GM12875 (cell line): ENCODE data around the gene TNS1.

Experiments
- H3K4me3 ChIP-seq: one replicate; pipeline ENCODE4 v1.5.1; 2011; ENCODE audit warnings: low read depth, low read length, control low read depth
- TF ChIP-seq, protein P1 (sequence below): IDR thresholded peaks from 2 replicates; pipeline ENCODE4 v1.5.1; 2011; ENCODE audit warnings: low read depth, mild to moderate bottlenecking, control low read depth, inconsistent platforms, low read length, moderate library complexity, borderline replicate concordance; ENCODE audit not compliant: insufficient read depth

The TNS1 gene

DNA sequence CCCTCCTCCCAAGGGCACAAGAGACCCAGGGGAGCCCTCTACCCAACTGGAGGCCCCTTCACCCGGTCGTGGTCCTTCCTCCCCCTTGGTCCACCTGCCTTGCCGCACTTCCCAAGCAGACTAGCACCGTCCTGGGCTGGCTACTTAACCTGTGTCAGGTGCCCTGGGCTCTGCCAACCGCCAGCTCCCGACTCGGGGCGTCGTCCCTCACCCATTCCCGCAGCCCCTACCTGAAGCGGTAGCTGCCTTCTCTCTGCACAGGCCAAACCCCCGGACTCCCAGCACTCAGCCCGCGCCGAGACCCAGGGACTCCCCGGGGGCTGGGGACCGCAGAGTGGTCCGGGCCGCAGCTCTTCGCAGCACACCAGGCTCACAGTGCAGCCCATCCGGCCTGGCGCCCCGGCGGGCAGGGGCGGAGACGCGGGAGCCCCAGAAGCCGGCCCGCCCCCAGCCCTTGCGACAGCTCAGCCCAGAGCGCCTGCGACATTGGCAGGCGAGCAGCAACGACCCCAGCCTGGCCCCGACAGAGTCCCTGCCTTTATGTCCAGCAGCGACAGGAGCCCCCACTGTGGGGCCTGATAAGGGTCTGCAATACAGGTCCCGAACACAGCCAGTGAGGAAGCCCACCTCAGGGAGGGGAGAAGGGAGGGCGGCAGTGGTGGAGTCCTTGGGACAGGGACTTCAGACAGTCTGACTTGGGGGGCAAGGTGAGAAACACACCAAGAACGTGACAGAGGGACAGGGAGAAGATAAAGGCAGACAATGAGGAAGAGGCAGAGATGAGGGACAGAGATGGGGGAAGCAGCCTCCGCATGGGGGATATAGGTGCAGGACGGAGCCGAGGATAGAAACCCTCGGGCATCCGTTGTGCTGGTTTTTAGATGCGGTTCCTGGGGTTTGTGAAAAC is 31.0 kb upstream of the TNS1 start:
- no peak overlapping the region for H3K4me3 ChIP-seq
- TF ChIP-seq, protein P1, sequence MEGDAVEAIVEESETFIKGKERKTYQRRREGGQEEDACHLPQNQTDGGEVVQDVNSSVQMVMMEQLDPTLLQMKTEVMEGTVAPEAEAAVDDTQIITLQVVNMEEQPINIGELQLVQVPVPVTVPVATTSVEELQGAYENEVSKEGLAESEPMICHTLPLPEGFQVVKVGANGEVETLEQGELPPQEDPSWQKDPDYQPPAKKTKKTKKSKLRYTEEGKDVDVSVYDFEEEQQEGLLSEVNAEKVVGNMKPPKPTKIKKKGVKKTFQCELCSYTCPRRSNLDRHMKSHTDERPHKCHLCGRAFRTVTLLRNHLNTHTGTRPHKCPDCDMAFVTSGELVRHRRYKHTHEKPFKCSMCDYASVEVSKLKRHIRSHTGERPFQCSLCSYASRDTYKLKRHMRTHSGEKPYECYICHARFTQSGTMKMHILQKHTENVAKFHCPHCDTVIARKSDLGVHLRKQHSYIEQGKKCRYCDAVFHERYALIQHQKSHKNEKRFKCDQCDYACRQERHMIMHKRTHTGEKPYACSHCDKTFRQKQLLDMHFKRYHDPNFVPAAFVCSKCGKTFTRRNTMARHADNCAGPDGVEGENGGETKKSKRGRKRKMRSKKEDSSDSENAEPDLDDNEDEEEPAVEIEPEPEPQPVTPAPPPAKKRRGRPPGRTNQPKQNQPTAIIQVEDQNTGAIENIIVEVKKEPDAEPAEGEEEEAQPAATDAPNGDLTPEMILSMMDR = no peak

DNA sequence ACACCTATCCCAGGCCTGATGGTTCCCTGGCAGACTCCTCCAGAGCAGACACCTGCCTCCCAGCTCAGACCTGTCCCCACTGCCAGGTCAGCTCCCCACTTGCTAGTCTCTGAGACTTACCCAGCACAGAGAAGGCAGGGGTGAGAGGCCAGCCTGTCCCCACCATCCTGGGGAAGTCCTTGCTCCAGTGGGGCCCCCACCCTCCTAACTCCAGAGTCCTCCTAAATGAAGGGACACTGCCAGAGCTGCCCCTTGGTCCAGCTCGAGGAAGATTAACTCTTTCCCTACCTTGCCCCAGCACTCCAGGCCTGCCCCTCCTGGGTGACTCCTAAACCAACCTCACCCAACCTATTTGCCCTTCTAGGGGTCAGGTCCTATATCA is 30.4 kb upstream of the TNS1 start:
- TF ChIP-seq, protein P1 = no peak
- no peak overlapping the region for H3K4me3 ChIP-seq

DNA sequence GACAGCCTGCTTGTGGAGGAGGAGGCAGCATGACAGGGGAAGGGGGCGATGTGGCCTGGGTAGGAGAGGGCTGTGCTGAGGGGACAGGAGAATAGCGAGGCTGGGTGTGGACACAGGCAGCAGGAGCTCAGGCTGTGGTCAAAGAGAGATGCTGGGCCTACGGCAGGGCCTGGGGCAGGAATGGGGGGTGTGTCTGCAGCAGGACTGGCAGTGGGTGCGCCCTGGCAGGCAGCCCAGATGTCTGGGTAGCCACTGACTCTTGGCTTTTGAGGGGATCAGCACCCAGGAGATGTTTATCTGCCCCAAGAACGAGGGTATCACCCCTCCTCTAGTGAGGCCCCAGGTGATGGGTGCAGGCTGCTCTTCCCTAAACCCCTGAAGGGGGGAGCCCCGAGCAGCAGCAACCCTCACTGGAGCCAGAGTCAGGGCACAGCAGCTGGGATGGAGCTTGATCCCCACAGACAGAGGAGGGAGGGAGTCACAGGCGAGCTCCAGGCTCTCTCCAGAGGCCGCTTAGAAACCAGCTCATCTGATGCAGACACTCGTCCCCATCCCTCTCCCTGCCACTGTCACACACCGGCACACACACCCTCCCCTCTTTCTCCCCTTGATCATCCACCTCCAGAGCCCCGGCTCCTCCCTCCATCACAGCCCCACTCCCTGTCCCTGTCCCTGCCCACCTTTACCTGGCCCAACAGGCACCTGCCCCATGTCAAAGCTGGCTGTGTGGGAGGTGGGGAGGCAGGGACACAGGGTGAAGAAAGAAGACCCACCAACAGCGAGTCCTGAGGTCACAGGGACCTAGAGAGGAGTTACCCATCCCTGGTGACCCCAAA is 29.8 kb upstream of the TNS1 start:
- no peak overlapping the region for H3K4me3 ChIP-seq
- TF ChIP-seq, protein P1 = no peak

DNA sequence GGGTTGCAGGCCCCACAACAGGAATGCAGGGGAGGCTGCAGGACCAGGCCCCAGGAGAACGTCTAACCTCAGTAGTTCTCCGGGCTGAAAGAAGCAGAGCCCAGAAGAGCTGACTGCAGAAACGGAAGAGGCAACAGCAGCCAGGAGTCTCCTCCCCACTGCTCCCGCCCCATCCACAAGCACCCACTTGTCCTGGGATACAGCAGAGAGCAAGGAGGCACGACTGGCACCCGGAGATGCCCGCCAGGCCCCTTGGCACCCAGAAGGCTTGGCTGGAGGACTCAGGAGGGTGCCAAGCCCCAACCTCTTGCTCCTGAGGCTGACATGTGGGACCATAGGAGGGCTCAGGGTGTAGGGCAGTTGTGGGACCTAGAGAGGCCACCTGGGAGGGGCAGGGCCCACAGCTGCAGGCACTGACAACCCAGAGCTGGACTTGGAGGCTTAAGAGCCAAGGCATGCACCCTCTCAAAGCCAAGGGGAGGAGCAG is 29.0 kb upstream of the TNS1 start:
- no peak overlapping the region for H3K4me3 ChIP-seq
- TF ChIP-seq, protein P1 = no peak

DNA sequence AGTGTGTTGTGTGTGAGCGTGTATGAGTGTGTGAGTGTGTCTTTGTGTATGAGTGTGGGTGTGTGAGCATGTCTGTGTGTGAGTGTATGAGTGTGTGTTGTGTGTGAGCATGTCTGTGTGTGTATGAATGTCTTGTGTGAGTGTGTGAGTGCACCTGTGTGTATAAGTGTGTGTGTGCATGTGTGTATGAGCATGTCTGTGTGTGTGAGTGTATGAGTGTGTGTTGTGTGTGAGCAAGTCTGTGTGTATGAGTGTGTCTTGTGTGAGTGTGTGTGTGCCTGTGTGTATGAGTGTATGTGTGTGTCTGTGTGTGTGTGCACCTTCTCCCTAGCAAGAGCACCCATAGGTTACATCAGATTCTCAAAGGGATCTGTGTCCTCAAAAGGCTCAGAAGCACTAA is 28.5 kb upstream of the TNS1 start:
- no peak overlapping the region for H3K4me3 ChIP-seq
- TF ChIP-seq, protein P1 = no peak

DNA sequence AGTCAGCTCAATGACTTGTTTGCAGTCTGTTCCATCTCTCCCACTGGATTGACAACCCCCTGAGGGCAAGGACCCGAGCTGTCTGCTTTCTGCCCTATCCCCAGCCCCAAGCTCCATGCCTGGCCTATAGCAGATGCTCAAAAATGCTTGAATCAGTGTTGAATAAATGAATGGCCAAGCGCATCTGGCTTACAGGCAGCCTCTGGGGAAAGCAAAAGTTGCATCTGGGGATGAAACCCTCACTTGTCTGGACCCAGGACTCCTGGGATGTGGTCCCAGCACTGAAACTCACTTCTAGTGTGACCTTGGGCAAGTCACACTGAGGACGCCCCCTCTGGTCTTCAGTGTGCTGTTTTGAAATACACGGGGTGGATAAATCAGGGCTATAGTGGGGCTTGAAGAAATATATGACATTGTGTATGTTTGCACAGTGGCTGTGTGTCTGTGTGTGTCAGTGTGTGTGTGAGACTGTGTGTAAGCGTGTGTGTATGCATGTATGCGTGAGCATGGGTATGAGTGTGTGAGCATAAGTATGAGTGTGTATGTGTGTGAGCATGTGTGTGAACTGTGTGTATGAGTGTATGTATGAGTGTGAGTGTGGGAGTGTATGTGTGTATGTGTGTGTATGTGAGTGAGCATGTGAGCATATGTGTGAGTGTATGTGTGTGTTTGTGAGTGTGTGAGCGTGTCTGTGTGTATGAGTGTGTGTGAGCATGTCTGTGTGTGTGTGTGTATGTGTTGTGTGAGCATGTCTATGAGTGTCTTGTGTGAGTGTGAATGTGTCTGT is 27.8 kb upstream of the TNS1 start:
- no peak overlapping the region for H3K4me3 ChIP-seq
- TF ChIP-seq, protein P1 = no peak
